Upper lobe of left lung (tissue), 6 donors: ENCODE data around the gene APOBR. TPM values are rescaled to one million over a fixed set of nuclear protein-coding genes. Genes with fewer than 3 reads are reported as not detected.
"Not testable (repeated sequence)": the region's sequence is repeated elsewhere in the genome, so short reads cannot be mapped to it uniquely, and the experiment has no call there.

ENCODE experiments used
- ATAC-seq, 2 donors: fragments of 200-7000 bp; cut with Tn5 transposase; one replicate each; pipeline ENCODE4 v1.9.1; 2022; ENCODE audit warnings: mild to moderate bottlenecking in 2 of 2, moderate library complexity in 2 of 2; ENCODE audit not compliant: low FRiP score in 2 of 2
- DNase-seq, 2 donors: peaks; one replicate each; pipeline ENCODE4 v3.0.0-alpha.2; 2019 to 2020
- H3K27ac ChIP-seq, 4 donors: fragments of 200-600 bp; sonication (generic); one replicate each; pipeline ENCODE4 v1.5.1; 2016 to 2019
- H3K27me3 ChIP-seq, 4 donors: fragments of 200-600 bp; sonication (generic); one replicate each; pipeline ENCODE4 v1.5.1; 2017 to 2019
- H3K36me3 ChIP-seq, 4 donors: fragments of 200-600 bp; sonication (generic); one replicate each; pipeline ENCODE4 v1.5.1; 2016 to 2019
- H3K4me1 ChIP-seq, 4 donors: fragments of 200-600 bp; sonication (generic); one replicate each; pipeline ENCODE4 v1.5.1; 2018 to 2019
- H3K4me3 ChIP-seq, 4 donors: fragments of 200-600 bp; sonication (generic); one replicate each; pipeline ENCODE4 v1.5.1; 2017 to 2019; ENCODE audit warnings: mild to moderate bottlenecking in 2 of 4, moderate library complexity in 1 of 4
- H3K9me3 ChIP-seq, 4 donors: fragments of 200-600 bp; sonication (generic); one replicate each; pipeline ENCODE4 v1.5.1; 2018 to 2019
- CTCF ChIP-seq, 6 experiments: fragments of 450-650 bp in 4 of 6; fragments of 200-600 bp in 2 of 6; sonication (generic) in 2 of 6; IDR thresholded peaks; one replicate each; pipeline ENCODE4 v1.5.1; 2016 to 2019; ENCODE audit warnings: antibody characterized with exemption in 6 of 6
- EP300 ChIP-seq, 4 donors: sonication (generic); formaldehyde crosslinking; IDR thresholded peaks; one replicate each; pipeline ENCODE4 v1.5.1; 2017; ENCODE audit warnings: antibody characterized with exemption in 4 of 4, control low read depth in 2 of 4
- POLR2A ChIP-seq, 4 donors: fragments of 450-650 bp; IDR thresholded peaks; one replicate each; pipeline ENCODE4 v1.5.1; 2016 to 2017; ENCODE audit warnings: antibody characterized with exemption in 4 of 4, mild to moderate bottlenecking in 2 of 4
- POLR2AphosphoS5 ChIP-seq, 2 donors: sonication (generic); formaldehyde crosslinking; IDR thresholded peaks; one replicate each; pipeline ENCODE4 v1.5.1; 2017; ENCODE audit warnings: antibody characterized with exemption in 2 of 2
- WGBS, 2 donors: methylation state at CpG; one replicate each; pipeline ENCODE4 v1.1.5; 2017 to 2018; 5-methylcytosine and 5-hydroxymethylcytosine counted together
- total RNA-seq, 6 donors: library from RNA; depleted of rRNA in 4 of 6; stranded (reverse); fragments of >200 nt in 4 of 6; gene quantifications; one replicate each; pipeline versions ENCODE4 v1.1.0 to v1.2.1, GENCODE V29; 2016 to 2021
- donor health status: DM: no; HTN: no; CAD: no; lungs with moderate emphysema.
- donor health status: DM: no; HTN: yes; CAD: no; lungs with severe emphysema.

APOBR gene
- total RNA-seq = 10 to 100 TPM; 17.0 to 45.0 (median 33.4) TPM

GRCh38 chr16:28494121-28494851 lies at the start of gene APOBR:
Gene APOBR (plus strand): TSS chr16:28494643. CDS start chr16:28494682, 39 bp downstream.
- DNase-seq = peak; percentile 83 to 86
- H3K4me1 ChIP-seq = peaks cover 18 to 48% (median 31%) of the 10 kb centered on the region in 4 donors
- 52 to 67% methylated on average over 10 to 12 of the region's 12 CpGs for WGBS, 2 donors
- H3K4me3 ChIP-seq = peak within 1 kb of the TSS in 3 of 4 donors; percentile 22 to 51 (median 34)
- TF ChIP-seq CTCF (IDR thresholded peaks at IDR 0.05) = no peak
- no peak for TF ChIP-seq EP300 (IDR thresholded peaks at IDR 0.05)
- peak in 1 of 2 donors; percentile 71 for TF ChIP-seq POLR2AphosphoS5 (IDR thresholded peaks at IDR 0.05)
- peak in 2 of 4 donors; percentile 27 to 63 for TF ChIP-seq POLR2A (IDR thresholded peaks at IDR 0.05)
- peaks cover 0 to 4% (median 2%) of the 10 kb centered on the region in 4 donors for H3K36me3 ChIP-seq
- H3K9me3 ChIP-seq = no peaks in the 10 kb centered on the region
- H3K27ac ChIP-seq = peak within 1 kb of the TSS; percentile 75 to 98 (median 88)
- no peaks in the 10 kb centered on the region for H3K27me3 ChIP-seq
- peak; percentile 63 for ATAC-seq

- H3K4me1 ChIP-seq, H3K27me3 ChIP-seq, H3K27ac ChIP-seq, H3K36me3 ChIP-seq, H3K9me3 ChIP-seq, H3K4me3 ChIP-seq, DNase-seq, ATAC-seq: not testable (repeated sequence)
- WGBS, 2 donors = no CpG with 5 or more reads among the region's 4 CpGs
Observed at GRCh38 chr16:28446388-28446787, 48.1 kb upstream of the APOBR start.

GRCh38 chr16:28447081-28447480 lies 47.4 kb upstream of the APOBR start:
- no CpG with 5 or more reads among the region's 6 CpGs for WGBS, 2 donors
- DNase-seq = not testable (repeated sequence)

GRCh38 chr16:28473714-28474265 lies 20.7 kb upstream of the APOBR start:
- H3K27ac ChIP-seq = no peak overlapping the region
- no peak for TF ChIP-seq POLR2A (IDR thresholded peaks at IDR 0.05)
- TF ChIP-seq POLR2AphosphoS5 (IDR thresholded peaks at IDR 0.05) = no peak
- no peak for TF ChIP-seq EP300 (IDR thresholded peaks at IDR 0.05)
- WGBS, 2 donors = 91 to 93% methylated on average over 8 of the region's 8 CpGs
- no peaks in the 10 kb centered on the region for H3K9me3 ChIP-seq
- H3K4me1 ChIP-seq = no peaks in the 10 kb centered on the region
- DNase-seq (no peak), ATAC-seq (no peak)
- no peaks in the 10 kb centered on the region for H3K27me3 ChIP-seq
- peaks cover 16 to 58% (median 42%) of the 10 kb centered on the region in 4 donors for H3K36me3 ChIP-seq
- no peak overlapping the region for H3K4me3 ChIP-seq

More at GRCh38 chr16:28447081-28447480, 47.4 kb upstream of the APOBR start:
- H3K27ac ChIP-seq, ATAC-seq, H3K4me3 ChIP-seq, H3K9me3 ChIP-seq, H3K36me3 ChIP-seq, H3K27me3 ChIP-seq, H3K4me1 ChIP-seq: not testable (repeated sequence)

GRCh38 chr16:28475221-28475620 lies 19.2 kb upstream of the APOBR start:
- H3K36me3 ChIP-seq = peaks cover 16 to 72% (median 53%) of the 10 kb centered on the region in 4 donors
- no peaks in the 10 kb centered on the region for H3K9me3 ChIP-seq
- no peak overlapping the region for H3K4me3 ChIP-seq
- H3K27me3 ChIP-seq = no peaks in the 10 kb centered on the region
- ATAC-seq (no peak), DNase-seq (no peak)
- no peak for TF ChIP-seq CTCF (IDR thresholded peaks at IDR 0.05)
- no peak for TF ChIP-seq POLR2A (IDR thresholded peaks at IDR 0.05)
- no peak for TF ChIP-seq POLR2AphosphoS5 (IDR thresholded peaks at IDR 0.05)
- no peak for TF ChIP-seq EP300 (IDR thresholded peaks at IDR 0.05)
- no peaks in the 10 kb centered on the region for H3K4me1 ChIP-seq
- no peak overlapping the region for H3K27ac ChIP-seq
- WGBS, 2 donors = 93 to 100% methylated on average over 2 of the region's 2 CpGs

GRCh38 chr16:28477311-28477920 lies 17.0 kb upstream of the APOBR start:
- peak in 1 of 2 donors; percentile 6 for ATAC-seq

More at GRCh38 chr16:28477311-28477920, 17.0 kb upstream of the APOBR start:
- Histone ChIP-seq H3K36me3 (peaks cover 26 to 91% (median 74%) of the 10 kb centered on the region in 4 donors), H3K27me3 (no peaks in the 10 kb centered on the region), H3K27ac (no peak overlapping the region), H3K4me1 (no peaks in the 10 kb centered on the region), H3K4me3 (no peak overlapping the region), H3K9me3 (no peaks in the 10 kb centered on the region)
- no peak for DNase-seq
- TF ChIP-seq POLR2AphosphoS5 (IDR thresholded peaks at IDR 0.05) (no peak), EP300 (IDR thresholded peaks at IDR 0.05) (no peak), POLR2A (IDR thresholded peaks at IDR 0.05) (no peak), CTCF (IDR thresholded peaks at IDR 0.05) (no peak)
- 92 to 96% methylated on average over 5 to 14 of the region's 14 CpGs for WGBS, 2 donors
